Osteocyte (in vitro differentiated cells): ENCODE results near the gene DAB2IP. TPM values are rescaled to one million over a fixed set of nuclear protein-coding genes. Genes with fewer than 3 reads are reported as not detected.
A peak's percentile ranks its signal among the peaks of the same experiment; 100 is the strongest.

Experiments
- DNase-seq: peaks from one replicate; pipeline ENCODE4 v3.0.0; 2021; ENCODE audit warnings: mixed read lengths; ENCODE audit not compliant: unreplicated experiment; ENCODE audit errors: extremely low spot score
- H3K27ac Mint-ChIP-seq: one replicate; pipeline ENCODE4 v1.8.0; 2021; ENCODE audit warnings: mild to moderate bottlenecking, mixed read lengths; ENCODE audit not compliant: unreplicated experiment
- H3K27me3 Mint-ChIP-seq: one replicate; pipeline ENCODE4 v1.8.0; 2021; ENCODE audit warnings: mixed read lengths; ENCODE audit not compliant: unreplicated experiment
- H3K36me3 Mint-ChIP-seq: one replicate; pipeline ENCODE4 v1.8.0; 2021; ENCODE audit warnings: mixed read lengths; ENCODE audit not compliant: unreplicated experiment
- H3K4me1 Mint-ChIP-seq: one replicate; pipeline ENCODE4 v1.8.0; 2021; ENCODE audit warnings: mixed read lengths; ENCODE audit not compliant: unreplicated experiment
- H3K4me3 Mint-ChIP-seq: one replicate; pipeline ENCODE4 v1.8.0; 2021; ENCODE audit warnings: mild to moderate bottlenecking, moderate library complexity, mixed read lengths; ENCODE audit not compliant: unreplicated experiment
- H3K9me3 Mint-ChIP-seq: one replicate; pipeline ENCODE4 v1.8.0; 2021; ENCODE audit warnings: mixed read lengths; ENCODE audit not compliant: unreplicated experiment
- total RNA-seq: library from RNA; stranded (reverse); gene quantifications from 2 replicates; pipeline ENCODE4 v1.2.1, GENCODE V29; 2021
- TF ChIP-seq, protein P1 (sequence below): fragments of 200-600 bp; sonication (generic); IDR thresholded peaks from 2 replicates; pipeline ENCODE4 v1.5.0; 2021; ENCODE audit warnings: antibody characterized with exemption, mild to moderate bottlenecking, moderate library complexity

The DAB2IP gene
- total RNA-seq, 1 donor from 2014 or later, result 43.6 TPM

- H3K27ac Mint-ChIP-seq, result no peak overlapping the region
- TF ChIP-seq, protein P1, sequence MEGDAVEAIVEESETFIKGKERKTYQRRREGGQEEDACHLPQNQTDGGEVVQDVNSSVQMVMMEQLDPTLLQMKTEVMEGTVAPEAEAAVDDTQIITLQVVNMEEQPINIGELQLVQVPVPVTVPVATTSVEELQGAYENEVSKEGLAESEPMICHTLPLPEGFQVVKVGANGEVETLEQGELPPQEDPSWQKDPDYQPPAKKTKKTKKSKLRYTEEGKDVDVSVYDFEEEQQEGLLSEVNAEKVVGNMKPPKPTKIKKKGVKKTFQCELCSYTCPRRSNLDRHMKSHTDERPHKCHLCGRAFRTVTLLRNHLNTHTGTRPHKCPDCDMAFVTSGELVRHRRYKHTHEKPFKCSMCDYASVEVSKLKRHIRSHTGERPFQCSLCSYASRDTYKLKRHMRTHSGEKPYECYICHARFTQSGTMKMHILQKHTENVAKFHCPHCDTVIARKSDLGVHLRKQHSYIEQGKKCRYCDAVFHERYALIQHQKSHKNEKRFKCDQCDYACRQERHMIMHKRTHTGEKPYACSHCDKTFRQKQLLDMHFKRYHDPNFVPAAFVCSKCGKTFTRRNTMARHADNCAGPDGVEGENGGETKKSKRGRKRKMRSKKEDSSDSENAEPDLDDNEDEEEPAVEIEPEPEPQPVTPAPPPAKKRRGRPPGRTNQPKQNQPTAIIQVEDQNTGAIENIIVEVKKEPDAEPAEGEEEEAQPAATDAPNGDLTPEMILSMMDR, result no peak
- peaks cover 38% of the 10 kb centered on the region for H3K4me1 Mint-ChIP-seq
- no peaks in the 10 kb centered on the region for H3K9me3 Mint-ChIP-seq
- H3K4me3 Mint-ChIP-seq, result no peak overlapping the region
- H3K27me3 Mint-ChIP-seq, result no peaks in the 10 kb centered on the region
- H3K36me3 Mint-ChIP-seq, result no peaks in the 10 kb centered on the region
- no peak for DNase-seq
Observed at GRCh38 chr9:121639619-121640018, 11.8 kb upstream of the DAB2IP start.

DNA sequence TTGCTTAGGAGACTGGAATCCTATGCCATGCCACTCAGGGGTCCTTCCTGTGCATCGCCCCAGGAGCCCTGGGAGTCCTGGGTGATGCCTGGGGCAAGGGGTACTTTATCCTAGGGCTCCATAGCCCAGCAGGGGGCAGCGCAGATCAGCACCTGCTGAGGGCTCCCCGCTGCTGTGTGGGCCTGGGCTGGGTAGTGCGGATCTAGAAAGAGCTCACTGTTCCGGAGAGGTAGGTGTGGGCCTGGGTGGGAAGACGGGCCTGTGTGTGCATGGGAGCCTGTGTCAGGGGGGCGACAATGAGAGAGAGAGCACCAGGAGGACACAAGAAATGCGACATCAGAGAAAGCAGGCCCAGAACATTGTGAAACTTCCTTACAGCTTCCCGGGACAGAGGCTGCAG lies 11.4 kb upstream of the DAB2IP start:
- Mint-ChIP-seq H3K9me3 (no peaks in the 10 kb centered on the region), H3K36me3 (no peaks in the 10 kb centered on the region), H3K4me1 (peaks cover 40% of the 10 kb centered on the region), H3K4me3 (no peak overlapping the region), H3K27me3 (no peaks in the 10 kb centered on the region), H3K27ac (no peak overlapping the region)
- DNase-seq, result no peak
- TF ChIP-seq, protein P1, result peak; percentile 47

DNA sequence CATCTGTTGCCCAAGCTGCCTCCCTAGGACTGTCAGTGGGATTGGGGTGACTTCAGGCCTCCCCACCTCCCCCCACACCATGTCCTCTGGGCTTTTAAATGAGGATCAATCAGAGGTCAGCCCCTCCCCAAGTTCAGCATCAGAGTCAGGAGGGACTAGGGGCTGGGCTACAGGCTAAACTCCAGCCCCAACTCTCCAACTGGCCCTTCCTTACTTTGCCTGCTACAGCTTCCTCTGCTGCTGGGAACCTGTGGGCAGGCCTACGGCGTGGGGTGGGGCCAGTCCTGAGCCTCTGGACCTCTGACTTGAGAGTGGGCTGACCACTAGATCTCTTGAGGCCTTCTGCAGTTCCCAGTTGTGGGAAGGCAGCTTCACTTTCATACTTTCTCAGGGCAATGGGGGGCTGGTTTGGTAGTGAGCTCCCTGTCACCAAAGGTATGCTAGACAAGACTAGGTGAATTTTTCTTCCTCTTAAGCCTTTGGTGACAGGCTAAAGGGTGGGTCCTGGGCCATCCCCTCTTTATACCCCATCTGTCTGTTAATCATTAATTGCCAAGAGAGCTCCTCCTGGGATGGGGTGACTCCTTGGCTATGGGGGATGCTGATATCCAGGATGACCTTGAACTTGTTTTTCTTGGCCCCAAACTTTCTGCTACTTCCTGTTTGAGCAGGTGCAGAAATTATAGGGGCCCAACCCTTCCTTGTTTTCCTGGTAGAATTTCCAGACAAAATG lies 10.8 kb upstream of the DAB2IP start:
- DNase-seq, result no peak
- Mint-ChIP-seq H3K36me3 (no peaks in the 10 kb centered on the region), H3K27ac (no peak overlapping the region), H3K27me3 (no peaks in the 10 kb centered on the region), H3K4me1 (peaks cover 39% of the 10 kb centered on the region), H3K4me3 (no peak overlapping the region), H3K9me3 (no peaks in the 10 kb centered on the region)
- TF ChIP-seq, protein P1, result no peak

GRCh38 chr9:121641224-121641611 lies 10.2 kb upstream of the DAB2IP start:
- H3K4me3 Mint-ChIP-seq, result no peak overlapping the region
- no peak for DNase-seq
- H3K27ac Mint-ChIP-seq, result no peak overlapping the region
- H3K27me3 Mint-ChIP-seq, result no peaks in the 10 kb centered on the region
- no peaks in the 10 kb centered on the region for H3K36me3 Mint-ChIP-seq
- TF ChIP-seq, protein P1, result no peak
- peaks cover 41% of the 10 kb centered on the region for H3K4me1 Mint-ChIP-seq
- no peaks in the 10 kb centered on the region for H3K9me3 Mint-ChIP-seq

DNA sequence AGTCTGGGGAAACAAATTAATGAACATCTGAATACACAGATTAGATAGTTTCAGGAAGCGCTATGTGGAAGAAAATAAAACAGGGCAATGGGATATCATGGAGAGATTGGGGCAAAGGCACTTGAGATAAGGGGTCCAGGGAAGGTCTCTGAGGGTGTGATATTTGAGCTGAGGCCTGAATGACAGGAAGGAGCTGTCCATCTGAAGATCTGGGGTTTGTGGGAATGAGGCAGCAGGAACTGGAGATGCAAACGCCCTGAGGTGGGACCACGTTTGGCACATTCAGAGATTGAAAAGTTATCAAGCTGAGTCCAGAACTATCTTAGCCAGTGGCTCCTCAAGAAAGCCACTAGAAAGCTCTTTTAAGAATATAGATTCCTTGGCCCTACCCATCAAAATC lies 8.7 kb upstream of the DAB2IP start:
- TF ChIP-seq, protein P1, result no peak
- Mint-ChIP-seq H3K9me3 (no peaks in the 10 kb centered on the region), H3K27ac (no peak overlapping the region), H3K27me3 (no peaks in the 10 kb centered on the region), H3K4me3 (no peak overlapping the region), H3K36me3 (no peaks in the 10 kb centered on the region), H3K4me1 (peaks cover 30% of the 10 kb centered on the region)
- DNase-seq, result no peak
